ENCODE data around the gene DNAI7. TPM values are rescaled to one million over a fixed set of nuclear protein-coding genes. Genes with fewer than 3 reads are reported as not detected.
A peak's percentile ranks its signal among the peaks of the same experiment; 100 is the strongest.

DNAI7 gene
- total RNA-seq, 1 experiment from 2014 or later, result 0.33 TPM

GRCh38 chr12:25200703-25201102 lies 5.7 kb upstream of the DNAI7 start:
- no peak for TF ChIP-seq CTCF (IDR thresholded peaks at IDR 0.05; ENCODE audit: unreplicated experiment)
- H3K27me3 Mint-ChIP-seq (ENCODE audit: unreplicated experiment), result no peaks in the 10 kb centered on the region
- no peaks in the 10 kb centered on the region for H3K4me1 Mint-ChIP-seq (ENCODE audit: low read depth, unreplicated experiment)
- peaks cover 15% of the 10 kb centered on the region for H3K36me3 Mint-ChIP-seq (ENCODE audit: insufficient read depth, unreplicated experiment)
- intact Hi-C loops (cut with micrococcal nuclease; ENCODE audit: unreplicated experiment), result no loop called here
- DNase-seq, result no peak
- no peak overlapping the region for H3K27ac Mint-ChIP-seq (ENCODE audit: unreplicated experiment)
- no TSS peak for BruUV-seq (replicated peaks)
- H3K4me3 Mint-ChIP-seq (ENCODE audit: low read depth, unreplicated experiment), result no peak overlapping the region
- CTCF ChIA-PET, result no interaction called here
- no peaks in the 10 kb centered on the region for H3K9me3 Mint-ChIP-seq (ENCODE audit: low read depth, unreplicated experiment)

GRCh38 chr12:25197608-25198007 lies 2.6 kb upstream of the DNAI7 start:
- no peak for DNase-seq
- H3K27me3 Mint-ChIP-seq (ENCODE audit: unreplicated experiment), result no peaks in the 10 kb centered on the region
- intact Hi-C loops (cut with micrococcal nuclease; ENCODE audit: unreplicated experiment), result no loop called here
- TF ChIP-seq CTCF (IDR thresholded peaks at IDR 0.05; ENCODE audit: unreplicated experiment), result no peak
- H3K9me3 Mint-ChIP-seq (ENCODE audit: low read depth, unreplicated experiment), result no peaks in the 10 kb centered on the region
- BruUV-seq (replicated peaks), result no TSS peak
- no peak overlapping the region for H3K27ac Mint-ChIP-seq (ENCODE audit: unreplicated experiment)
- no peaks in the 10 kb centered on the region for H3K4me1 Mint-ChIP-seq (ENCODE audit: low read depth, unreplicated experiment)
- H3K36me3 Mint-ChIP-seq (ENCODE audit: insufficient read depth, unreplicated experiment), result peaks cover 28% of the 10 kb centered on the region
- CTCF ChIA-PET, result no interaction called here
- no peak overlapping the region for H3K4me3 Mint-ChIP-seq (ENCODE audit: low read depth, unreplicated experiment)

- no peaks in the 10 kb centered on the region for H3K4me1 Mint-ChIP-seq (ENCODE audit: low read depth, unreplicated experiment)
- TF ChIP-seq CTCF (IDR thresholded peaks at IDR 0.05; ENCODE audit: unreplicated experiment), result no peak
- H3K36me3 Mint-ChIP-seq (ENCODE audit: insufficient read depth, unreplicated experiment), result peaks cover 19% of the 10 kb centered on the region
- DNase-seq, result no peak
- peak overlapping the region; percentile 95 for H3K27ac Mint-ChIP-seq (ENCODE audit: unreplicated experiment)
- TSS peak; percentile 56 for BruUV-seq (replicated peaks)
- peak overlapping the region; percentile 92 for H3K4me3 Mint-ChIP-seq (ENCODE audit: low read depth, unreplicated experiment)
- intact Hi-C loops (cut with micrococcal nuclease; ENCODE audit: unreplicated experiment), result no loop called here
- no peaks in the 10 kb centered on the region for H3K9me3 Mint-ChIP-seq (ENCODE audit: low read depth, unreplicated experiment)
- H3K27me3 Mint-ChIP-seq (ENCODE audit: unreplicated experiment), result no peaks in the 10 kb centered on the region
- CTCF ChIA-PET, result interaction anchor here (1.8 kb wide), 1 partner anchor 40 kb away, joined by 7 read pairs; no protein-coding TSS in a partner anchor
These were observed 271 bp downstream of the DNAI7 start for GRCh38 chr12:25194722-25195055.

- Mint-ChIP-seq H3K4me3 (ENCODE audit: low read depth, unreplicated experiment) (peak overlapping the region; percentile 92), H3K4me1 (ENCODE audit: low read depth, unreplicated experiment) (no peaks in the 10 kb centered on the region), H3K36me3 (ENCODE audit: insufficient read depth, unreplicated experiment) (peaks cover 19% of the 10 kb centered on the region), H3K27me3 (ENCODE audit: unreplicated experiment) (no peaks in the 10 kb centered on the region), H3K27ac (ENCODE audit: unreplicated experiment) (peak overlapping the region; percentile 95), H3K9me3 (ENCODE audit: low read depth, unreplicated experiment) (no peaks in the 10 kb centered on the region)
- no peak for TF ChIP-seq CTCF (IDR thresholded peaks at IDR 0.05; ENCODE audit: unreplicated experiment)
- BruUV-seq (replicated peaks), result no TSS peak
- DNase-seq, result no peak
- CTCF ChIA-PET, result interaction anchor here (1.8 kb wide), 1 partner anchor 39 kb away, joined by 7 read pairs; no protein-coding TSS in a partner anchor
- intact Hi-C loops (cut with micrococcal nuclease; ENCODE audit: unreplicated experiment), result no loop called here
These were observed 746 bp downstream of the DNAI7 start for GRCh38 chr12:25194214-25194613.

All from Calu3 (cell line).